HepG2 (cell line): ENCODE data around the gene ACTG2. TPM values are rescaled to one million over a fixed set of nuclear protein-coding genes. Genes with fewer than 3 reads are reported as not detected.
A peak's percentile ranks its signal among the peaks of the same experiment; 100 is the strongest.

Experiments
- ARID3A ChIP-seq: IDR thresholded peaks from 2 replicates; pipeline ENCODE4 v1.6.1; 2012; ENCODE audit warnings: low read depth, low read length, improper control_type of control experiment
- ATF3 ChIP-seq: sonication (generic); formaldehyde crosslinking; IDR thresholded peaks from 2 replicates; pipeline ENCODE4 v1.4.0; 2020; ENCODE audit warnings: missing genetic modification reagents
- E2F2 ChIP-seq: sonication (generic); formaldehyde crosslinking; IDR thresholded peaks from 2 replicates; pipeline ENCODE4 v1.4.0; 2020; ENCODE audit warnings: missing genetic modification reagents, borderline replicate concordance
- MTERF4 ChIP-seq: sonication (generic); formaldehyde crosslinking; IDR thresholded peaks from 2 replicates; pipeline ENCODE4 v1.8.0; 2023; ENCODE audit warnings: mild to moderate bottlenecking, missing genetic modification reagents
- PHF20 ChIP-seq: sonication (generic); formaldehyde crosslinking; IDR thresholded peaks from 2 replicates; pipeline ENCODE4 v1.5.0; 2020; ENCODE audit warnings: mild to moderate bottlenecking, missing genetic modification reagents
- RBM22 ChIP-seq: fragments of 200-400 bp; formaldehyde crosslinking; optimal IDR thresholded peaks from 2 replicates; pipeline ENCODE3; 2017; ENCODE audit warnings: mild to moderate bottlenecking, low read length, moderate library complexity
- SMAD1 ChIP-seq: sonication (generic); formaldehyde crosslinking; IDR thresholded peaks from 2 replicates; pipeline ENCODE4 v1.4.0; 2020; ENCODE audit warnings: missing genetic modification reagents, low read depth, mild to moderate bottlenecking, borderline replicate concordance
- SNAPC2 ChIP-seq: sonication (generic); formaldehyde crosslinking; IDR thresholded peaks from 2 replicates; pipeline ENCODE4 v1.8.1; 2022; ENCODE audit warnings: mild to moderate bottlenecking, missing genetic modification reagents
- ZBTB10 ChIP-seq: sonication (generic); formaldehyde crosslinking; IDR thresholded peaks from 2 replicates; pipeline ENCODE4 v1.4.0; 2020; ENCODE audit warnings: missing genetic modification reagents, borderline replicate concordance
- ZBTB37 ChIP-seq: sonication (generic); formaldehyde crosslinking; IDR thresholded peaks from 2 replicates; pipeline ENCODE4 v1.4.0; 2020; ENCODE audit warnings: mild to moderate bottlenecking, missing genetic modification reagents
- ZNF143 ChIP-seq: sonication (generic); formaldehyde crosslinking; IDR thresholded peaks from 2 replicates; pipeline ENCODE4 v1.4.0; 2020; ENCODE audit warnings: missing genetic modification reagents
- ZNF230 ChIP-seq: sonication (generic); formaldehyde crosslinking; IDR thresholded peaks from 2 replicates; pipeline ENCODE4 v1.4.0; 2020; ENCODE audit warnings: mild to moderate bottlenecking, missing genetic modification reagents
- ZNF276 ChIP-seq: sonication (generic); formaldehyde crosslinking; IDR thresholded peaks from 2 replicates; pipeline ENCODE4 v1.4.0; 2020; ENCODE audit warnings: mild to moderate bottlenecking, low read depth, missing genetic modification reagents
- ZNF639 ChIP-seq: conservative IDR thresholded peaks from 2 replicates; pipeline ENCODE4 v1.6.1; 2018; ENCODE audit warnings: missing genetic modification reagents
- ZNF703 ChIP-seq: sonication (generic); formaldehyde crosslinking; IDR thresholded peaks from 2 replicates; pipeline ENCODE4 v1.5.1; 2020; ENCODE audit warnings: missing genetic modification reagents, mild to moderate bottlenecking, moderate library complexity, borderline replicate concordance
- polyA plus RNA-seq, 8 experiments: library from polyadenylated mRNA; depleted of rRNA in 3 of 8; stranded (reverse) in 7 of 8; unstranded in 1 of 8; fragments of >200 nt; fragmentation: Illumina TruSeq in 4 of 8; extraction: Trizol in 4 of 8; gene quantifications; 2 replicates each; pipeline versions ENCODE4 v1.2.1 to v1.2.3, GENCODE V29; 2011 to 2016; ENCODE audit warnings: low read depth in 4 of 8, missing spikeins in 1 of 8, mixed read lengths in 1 of 8; ENCODE audit not compliant: insufficient read depth in 1 of 8
- total RNA-seq, 5 experiments: library from RNA; depleted of rRNA; stranded (reverse); fragments of >200 nt; fragmentation: Illumina TruSeq; extraction: Trizol; gene quantifications; 2 replicates each; pipeline ENCODE4 v1.2.3, GENCODE V29; 2016; ENCODE audit warnings: low read depth in 1 of 5

The ACTG2 gene
- total and polyA plus RNA-seq, 2 of the 13 experiments (the other 11 are each of a cell fraction or from before 2014, with no cell fraction given): 0.13 TPM; not detected in 1

- TF ChIP-seq SMAD1 (CRISPR knock-in tag) (peak; percentile 70; the same call in 1 of the 2 replicates), RBM22 (no peak), ZBTB37 (no peak), ZNF230 (peak; percentile 99), ARID3A (peak; percentile 8; the same call in 1 of the 2 replicates), MTERF4 (peak; percentile 89), ZBTB10 (CRISPR knock-in tag) (no peak; the same call in 1 of the 2 replicates), ATF3 (CRISPR knock-in tag) (peak; percentile 55; the same call in 1 of the 2 replicates), ZNF143 (CRISPR knock-in tag) (0 out of 2 replicates have a peak, but pooled peaks have one; percentile 47), SNAPC2 (CRISPR knock-in tag) (peak; percentile 88), ZNF639 (CRISPR knock-in tag) (peak; percentile 83), PHF20 (CRISPR knock-in tag) (peak; percentile 97), ZNF276 (CRISPR knock-in tag) (no peak; the same call in none of the 2 replicates), ZNF703 (no peak), E2F2 (CRISPR knock-in tag) (no peak)
Observed at GRCh38 chr2:73926493-73927327, 33.9 kb downstream of the ACTG2 start, which contains the start of gene DGUOK (continued).
